ENCODE data around the gene RAB37.

The RAB37 gene

DNA sequence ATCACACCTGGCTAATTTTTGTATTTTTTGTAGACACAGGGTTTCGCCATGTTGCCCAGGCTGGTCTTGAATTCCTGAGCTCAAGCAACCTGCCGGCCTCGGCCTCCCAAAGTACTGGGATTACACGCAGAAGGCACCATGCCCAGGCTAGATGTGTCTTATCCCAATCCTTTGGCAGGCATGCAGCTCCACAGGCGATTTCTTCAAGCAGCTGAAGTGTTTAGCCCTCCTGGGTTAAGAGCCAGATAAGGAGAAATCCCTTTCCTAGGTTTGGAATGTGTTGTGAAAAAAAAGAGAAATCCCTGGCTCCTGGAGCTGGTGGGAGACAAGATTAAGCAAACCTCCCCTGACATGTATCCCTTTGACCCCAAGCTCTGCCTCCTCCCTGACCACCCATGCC lies 9.3 kb downstream of the RAB37 start:
- no peak for DNase-seq

- no peak for DNase-seq
These were observed 9.9 kb downstream of the RAB37 start for GRCh38 chr17:74746922-74747321.

GRCh38 chr17:74748279-74748528 lies 11.1 kb downstream of the RAB37 start:
- DNase-seq = no peak

DNA sequence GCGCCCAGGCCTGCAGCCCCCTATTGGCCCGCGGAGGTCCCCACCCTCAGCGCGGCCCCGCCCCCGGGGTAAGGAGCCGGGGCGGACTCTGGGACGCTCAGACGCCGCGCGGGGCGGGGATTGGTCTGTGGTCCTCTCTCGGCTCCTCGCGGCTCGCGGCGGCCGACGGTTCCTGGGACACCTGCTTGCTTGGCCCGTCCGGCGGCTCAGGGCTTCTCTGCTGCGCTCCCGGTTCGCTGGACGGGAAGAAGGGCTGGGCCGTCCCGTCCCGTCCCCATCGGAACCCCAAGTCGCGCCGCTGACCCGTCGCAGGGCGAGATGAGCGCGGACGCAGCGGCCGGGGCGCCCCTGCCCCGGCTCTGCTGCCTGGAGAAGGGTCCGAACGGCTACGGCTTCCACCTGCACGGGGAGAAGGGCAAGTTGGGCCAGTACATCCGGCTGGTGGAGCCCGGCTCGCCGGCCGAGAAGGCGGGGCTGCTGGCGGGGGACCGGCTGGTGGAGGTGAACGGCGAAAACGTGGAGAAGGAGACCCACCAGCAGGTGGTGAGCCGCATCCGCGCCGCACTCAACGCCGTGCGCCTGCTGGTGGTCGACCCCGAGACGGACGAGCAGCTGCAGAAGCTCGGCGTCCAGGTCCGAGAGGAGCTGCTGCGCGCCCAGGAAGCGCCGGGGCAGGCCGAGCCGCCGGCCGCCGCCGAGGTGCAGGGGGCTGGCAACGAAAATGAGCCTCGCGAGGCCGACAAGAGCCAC lies 11.6 kb downstream of the RAB37 start, which contains the start of gene NHERF1:
Gene NHERF1, plus strand, starts transcription at position 100 of the 750 bp plus-strand sequence. Its CDS starts 219 bp downstream, at position 319.
- DNase-seq = peak; percentile 94 to 95

- DNase-seq = no peak
These were observed 12.4 kb downstream of the RAB37 start for GRCh38 chr17:74749279-74750038.

DNA sequence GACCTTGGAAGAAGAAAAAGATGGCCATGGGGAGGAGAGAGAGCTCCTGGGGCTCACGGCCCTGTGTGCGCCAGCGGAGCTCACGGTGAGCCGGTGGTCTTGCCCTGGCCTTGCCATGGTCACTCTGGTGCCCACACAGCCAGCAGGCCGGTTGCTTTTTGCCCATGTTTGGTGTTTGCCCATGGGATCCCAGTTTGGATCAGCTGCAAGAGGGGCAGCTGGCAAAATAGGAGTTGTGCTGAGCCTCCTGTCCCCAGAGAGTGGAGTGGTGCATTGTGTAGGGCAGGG lies 12.9 kb downstream of the RAB37 start:
- DNase-seq = no peak

DNA sequence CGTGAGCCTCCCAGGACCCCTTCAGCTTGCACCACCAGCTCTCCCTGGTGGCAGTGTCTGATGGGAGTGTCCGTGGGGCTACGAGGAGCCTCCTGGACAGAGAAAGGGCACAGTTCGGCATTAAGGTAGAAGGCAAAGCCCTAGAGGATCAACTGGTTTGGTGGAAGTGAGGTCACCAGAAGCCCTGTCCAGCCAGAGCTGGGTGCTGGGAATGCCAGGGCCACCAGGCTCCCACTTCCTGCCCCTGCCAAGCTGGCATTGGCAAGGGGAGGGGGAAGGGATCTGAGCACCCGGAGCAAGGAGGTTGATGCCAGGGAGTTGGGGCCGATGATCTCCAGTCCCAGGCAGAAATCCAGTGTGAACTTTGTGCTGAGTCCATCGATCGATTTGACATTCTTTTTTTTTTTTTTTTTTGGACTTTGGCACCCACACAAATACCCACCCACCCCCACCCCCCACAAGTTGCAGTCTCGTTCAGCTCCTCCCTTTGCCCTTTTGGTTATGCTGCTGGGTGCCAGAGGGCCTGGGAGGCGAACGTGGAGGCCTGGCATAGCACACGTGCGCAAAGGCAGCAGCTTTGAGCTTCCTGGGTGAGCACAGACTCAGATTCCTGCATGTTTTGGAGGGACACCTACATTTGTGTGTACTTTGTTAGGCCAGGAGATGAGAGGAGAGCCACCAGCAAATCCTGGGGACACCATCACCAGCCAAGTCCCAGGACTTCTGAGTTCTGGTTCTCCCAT lies 13.4 kb downstream of the RAB37 start:
- DNase-seq = no peak

GRCh38 chr17:74752415-74752814 lies 15.4 kb downstream of the RAB37 start:
- DNase-seq = no peak

DNA sequence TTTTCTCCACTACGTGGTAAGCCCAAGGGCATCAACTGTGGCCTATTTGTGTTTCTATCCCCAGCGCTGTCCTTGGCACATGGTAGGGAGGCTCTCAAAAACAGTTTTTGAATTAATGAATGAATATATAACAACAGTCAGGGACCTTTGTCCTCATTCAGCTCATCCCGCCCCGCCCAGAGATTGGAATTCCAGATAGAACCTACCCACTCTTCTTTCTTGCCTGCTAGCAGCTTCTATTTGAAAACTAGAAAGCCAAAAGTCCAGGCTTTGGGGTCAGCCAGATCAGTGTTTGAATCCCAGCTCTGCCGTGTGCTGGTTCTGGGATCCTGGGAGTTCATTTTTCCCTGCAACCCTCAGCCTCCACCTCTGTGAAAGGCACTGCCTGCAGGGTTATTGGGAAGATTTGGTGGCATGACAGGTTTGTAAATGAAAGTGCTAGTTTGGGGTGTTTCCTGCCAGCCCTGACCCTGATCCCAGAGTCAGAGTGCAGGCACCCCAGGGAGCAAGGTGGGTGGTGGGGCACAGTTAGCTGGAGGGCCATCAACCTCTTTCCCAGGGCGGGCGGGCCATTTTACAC lies 15.9 kb downstream of the RAB37 start:
- DNase-seq = no peak

DNA sequence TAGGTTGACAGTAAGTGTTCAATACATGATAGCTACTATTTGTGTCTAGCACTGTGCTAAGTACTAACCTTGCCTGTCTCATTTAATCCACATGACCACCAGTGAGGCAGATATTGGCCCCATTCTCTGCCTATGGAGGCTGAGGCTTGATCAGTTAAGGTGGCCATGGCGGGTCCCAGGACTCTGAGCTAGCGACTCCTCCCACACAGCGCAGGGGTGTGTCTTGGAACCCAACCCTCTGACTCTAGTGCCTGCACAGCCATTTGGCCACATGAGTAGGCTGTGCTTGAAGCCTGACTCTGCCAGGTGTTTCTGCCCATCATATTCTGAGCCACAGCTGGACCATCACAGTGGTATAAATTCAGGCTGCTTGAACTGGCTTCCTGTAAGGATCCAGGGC lies 17.8 kb downstream of the RAB37 start:
- DNase-seq = peak in 1 of 2 donors; percentile 29

GRCh38 chr17:74755533-74755932 lies 18.5 kb downstream of the RAB37 start:
- no peak for DNase-seq

GRCh38 chr17:74756891-74757290 lies 19.8 kb downstream of the RAB37 start:
- DNase-seq = no peak

DNA sequence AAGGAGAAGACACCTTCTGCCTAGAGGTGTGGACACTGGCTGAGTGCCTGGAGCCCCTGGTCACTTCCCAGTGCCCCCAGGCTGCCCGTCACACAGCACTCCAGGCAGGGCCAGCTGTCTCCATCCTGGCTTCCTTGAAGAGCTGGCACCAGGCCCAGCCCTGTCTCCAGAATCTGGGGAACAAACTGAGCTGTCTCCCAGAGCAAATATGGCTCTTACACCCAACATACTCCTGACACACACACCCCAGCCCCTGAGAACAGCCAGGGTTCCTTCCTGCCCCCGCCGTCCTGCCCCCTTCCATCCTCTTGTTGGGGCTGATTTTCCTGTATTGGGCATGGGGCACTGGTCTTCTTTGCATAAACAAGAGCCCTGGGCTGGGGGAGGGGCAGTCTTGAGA lies 20.4 kb downstream of the RAB37 start:
- DNase-seq = no peak

GRCh38 chr17:74757931-74758847 lies 21.1 kb downstream of the RAB37 start:
- no peak for DNase-seq

DNA sequence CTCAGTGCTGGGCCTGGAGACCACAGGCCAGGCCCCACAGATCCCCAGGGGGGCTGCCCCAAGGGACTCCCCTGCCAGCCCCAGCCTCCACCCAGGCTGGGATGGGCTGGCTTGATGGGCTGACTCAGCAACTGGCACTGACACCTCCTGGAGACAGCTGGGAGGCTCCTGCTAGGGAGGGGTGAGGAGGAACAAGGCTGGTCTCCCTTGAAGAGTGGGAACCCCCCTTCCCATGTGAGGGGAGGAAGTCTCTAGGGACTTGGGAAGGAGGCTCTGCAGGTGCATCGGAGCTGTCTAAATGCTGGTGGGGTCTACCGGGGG lies 21.8 kb downstream of the RAB37 start:
- DNase-seq = peak in 1 of 2 donors; percentile 42

DNA sequence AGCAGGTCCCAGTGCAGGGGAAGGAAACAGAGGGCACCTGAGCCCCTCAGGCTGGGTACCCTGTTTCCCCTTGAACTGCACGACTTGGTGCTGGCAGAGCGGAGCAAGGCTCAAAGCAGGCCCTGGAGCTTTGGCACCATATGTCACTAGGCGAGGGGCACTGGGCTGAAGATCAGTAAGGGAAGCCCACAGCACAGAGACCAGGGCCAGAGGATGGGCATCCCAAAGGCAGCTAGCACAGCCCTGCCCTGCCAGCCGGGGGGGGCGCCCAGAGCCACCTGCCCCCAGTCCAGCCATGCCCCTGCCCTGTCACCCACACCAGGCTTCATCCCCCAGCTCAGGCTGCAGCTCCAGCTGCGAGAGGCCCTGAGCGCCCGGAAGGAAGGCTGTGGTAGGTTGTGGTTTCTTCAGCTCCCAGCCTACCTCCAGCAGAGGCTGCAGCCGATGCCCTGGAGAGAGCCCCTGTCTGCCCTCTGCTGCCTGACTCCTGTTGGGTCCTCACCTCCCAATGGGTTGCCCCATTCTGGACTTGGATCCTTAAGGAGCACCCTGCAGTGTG lies 22.3 kb downstream of the RAB37 start:
- DNase-seq = peak; percentile 57 to 60

GRCh38 chr17:74759941-74760340 lies 22.9 kb downstream of the RAB37 start:
- no peak for DNase-seq

- no peak for DNase-seq
These were observed 23.5 kb downstream of the RAB37 start for GRCh38 chr17:74760404-74761105.

GRCh38 chr17:74761419-74761818 lies 24.4 kb downstream of the RAB37 start:
- DNase-seq = no peak

GRCh38 chr17:74761931-74762330 lies 24.9 kb downstream of the RAB37 start:
- no peak for DNase-seq

GRCh38 chr17:74763565-74764387 lies 26.7 kb downstream of the RAB37 start:
- DNase-seq = no peak

All from CD4-positive, alpha-beta T cell treated with Interleukin-1 beta for 1 hour (primary cell).